ENCODE results near the gene DNAI2.
"Not testable (repeated sequence)": the region's sequence is repeated elsewhere in the genome, so short reads cannot be mapped to it uniquely, and the experiment has no call there.

DNAI2 gene

DNA sequence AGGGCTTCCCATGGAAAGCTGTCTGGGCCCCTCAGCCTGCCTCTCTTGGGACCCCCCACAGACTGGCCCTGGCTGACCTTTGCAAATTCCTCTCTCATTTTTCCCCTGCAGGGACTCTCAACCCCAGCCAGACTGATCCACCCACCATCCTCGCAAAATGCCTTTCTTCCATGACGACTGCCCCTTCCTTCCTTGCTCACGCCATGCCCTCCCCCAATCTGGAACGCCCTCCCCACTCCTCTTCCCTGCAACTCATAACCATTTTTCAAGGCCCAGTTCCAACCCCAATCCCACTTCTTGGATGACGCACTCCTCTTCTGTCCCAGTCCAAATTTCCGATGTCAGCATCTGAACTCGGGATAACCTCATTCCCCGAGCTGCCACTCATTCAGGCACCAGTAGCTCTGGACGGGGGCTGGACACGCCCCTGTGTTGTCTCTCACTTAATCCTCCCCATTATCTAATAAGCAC is 1.3 kb upstream of the DNAI2 start:
- no peak for DNase-seq

DNA sequence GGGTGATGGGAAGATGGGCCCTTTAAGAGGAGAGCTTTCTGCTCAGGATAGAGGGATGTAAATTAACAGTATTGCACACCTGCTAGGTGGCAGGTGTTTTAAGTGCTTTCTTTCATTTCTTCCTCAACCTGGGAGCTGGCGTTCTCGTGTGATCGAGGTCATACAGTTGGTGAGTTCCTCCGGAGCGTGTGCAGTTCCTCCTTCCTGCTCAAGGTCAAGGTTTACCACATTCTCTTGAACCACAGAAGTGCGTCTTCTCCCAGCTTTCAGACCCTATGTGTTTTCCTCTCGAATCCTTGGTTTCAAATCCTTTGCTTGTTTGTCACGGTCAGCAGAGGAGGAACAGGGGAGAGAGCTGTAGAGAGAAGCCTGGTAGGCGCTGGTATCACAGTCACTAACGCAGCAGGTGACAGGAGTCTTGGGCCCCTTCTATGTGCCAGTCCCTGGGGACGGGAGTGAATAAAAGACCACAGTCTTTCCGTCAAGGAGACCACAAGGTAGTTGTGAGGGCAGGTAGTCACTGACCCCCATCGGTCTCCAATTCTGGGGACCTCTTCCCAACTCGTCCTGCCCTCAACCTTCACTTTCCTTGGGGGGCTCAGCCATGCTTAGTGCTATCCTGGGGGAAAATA is 791 bp downstream of the DNAI2 start:
- DNase-seq: no peak

- DNase-seq: peak in 33 of 56 donors; percentile 21 to 77 (median 55)
Observed at GRCh38 chr17:74276051-74276476, 2.0 kb downstream of the DNAI2 start.

DNA sequence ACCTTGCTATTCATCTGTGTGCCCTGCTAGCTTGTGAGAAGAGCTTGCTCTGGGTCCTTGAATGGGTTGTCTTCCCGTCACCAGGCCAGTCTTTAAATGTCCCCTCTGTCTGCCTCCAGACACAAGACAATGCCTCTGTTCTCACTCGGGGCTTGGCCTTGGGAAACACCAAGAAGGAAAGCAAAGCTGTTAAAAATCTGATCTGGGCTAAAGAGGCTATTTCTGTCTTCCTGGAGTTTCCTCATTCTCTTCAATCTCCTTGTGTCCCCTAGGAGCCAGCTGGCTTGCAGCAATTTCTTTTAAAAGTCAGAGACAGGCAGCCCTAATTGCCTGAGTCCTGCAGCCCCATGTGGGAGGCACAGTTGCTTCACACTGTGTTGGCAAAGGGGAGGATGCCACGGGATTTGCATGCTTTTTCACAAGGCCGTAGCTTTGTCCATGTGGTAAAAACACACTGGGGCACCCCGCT is 2.5 kb downstream of the DNAI2 start:
- DNase-seq: peak in 47 of 56 donors; percentile 29 to 86 (median 63)

DNA sequence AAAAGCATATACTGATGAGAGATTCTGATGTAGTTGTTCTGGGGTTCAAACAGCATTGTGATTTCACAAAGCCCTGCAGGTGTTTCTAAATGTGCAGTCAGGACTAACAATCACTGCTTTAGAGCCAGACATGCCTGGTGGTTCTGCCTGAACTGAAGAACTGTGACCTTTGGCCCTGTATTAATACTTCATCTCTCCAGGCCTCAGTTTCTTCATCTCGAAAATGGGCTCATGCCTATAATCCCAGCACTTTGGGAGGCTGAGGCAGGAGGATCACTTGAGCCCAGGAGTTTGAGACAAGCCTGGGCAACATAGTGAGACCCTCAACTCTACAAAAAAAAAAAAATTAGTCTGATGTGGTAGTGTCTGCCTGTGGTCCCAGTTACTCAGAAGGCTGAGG is 3.9 kb downstream of the DNAI2 start:
- DNase-seq: no peak

DNA sequence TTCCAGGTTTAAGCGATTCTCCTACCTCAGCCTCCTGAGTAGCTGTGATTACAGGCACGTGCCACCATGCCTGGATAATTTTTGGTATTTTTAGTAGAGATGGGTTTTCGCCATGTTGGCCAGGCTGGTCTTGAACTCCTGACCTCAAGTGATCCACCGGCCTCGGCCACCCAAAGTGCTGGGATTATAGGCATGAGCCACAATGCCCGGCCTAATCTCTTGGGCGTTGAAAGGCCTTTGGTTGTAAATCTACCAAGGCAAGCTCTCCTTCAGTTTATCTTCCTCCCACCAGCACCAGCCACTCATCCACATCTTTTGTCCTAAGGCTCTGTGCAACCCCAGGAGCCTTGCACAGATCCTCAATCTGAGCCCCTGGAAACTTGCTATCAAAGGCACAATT is 5.6 kb downstream of the DNAI2 start:
- DNase-seq: not testable (repeated sequence)

GRCh38 chr17:74280093-74280513 is 6.1 kb downstream of the DNAI2 start:
- DNase-seq: no peak

GRCh38 chr17:74281799-74282198 is 7.8 kb downstream of the DNAI2 start:
- no peak for DNase-seq

DNA sequence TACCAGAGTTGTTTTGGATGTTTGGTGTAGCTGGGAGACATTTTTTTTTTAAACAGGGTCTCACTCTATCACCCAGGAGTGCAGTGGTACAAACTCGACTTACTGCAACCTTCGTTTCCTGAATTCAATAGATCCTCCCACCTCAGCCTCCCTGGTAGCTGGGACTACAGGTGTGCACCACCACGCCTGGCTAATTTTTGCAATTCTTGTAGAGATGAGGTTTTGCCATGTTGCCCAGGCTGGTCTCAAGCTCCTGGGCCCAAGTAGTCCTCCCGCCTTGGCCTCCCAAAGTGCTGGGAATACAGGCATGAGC is 8.2 kb downstream of the DNAI2 start:
- DNase-seq: not testable (repeated sequence)

DNA sequence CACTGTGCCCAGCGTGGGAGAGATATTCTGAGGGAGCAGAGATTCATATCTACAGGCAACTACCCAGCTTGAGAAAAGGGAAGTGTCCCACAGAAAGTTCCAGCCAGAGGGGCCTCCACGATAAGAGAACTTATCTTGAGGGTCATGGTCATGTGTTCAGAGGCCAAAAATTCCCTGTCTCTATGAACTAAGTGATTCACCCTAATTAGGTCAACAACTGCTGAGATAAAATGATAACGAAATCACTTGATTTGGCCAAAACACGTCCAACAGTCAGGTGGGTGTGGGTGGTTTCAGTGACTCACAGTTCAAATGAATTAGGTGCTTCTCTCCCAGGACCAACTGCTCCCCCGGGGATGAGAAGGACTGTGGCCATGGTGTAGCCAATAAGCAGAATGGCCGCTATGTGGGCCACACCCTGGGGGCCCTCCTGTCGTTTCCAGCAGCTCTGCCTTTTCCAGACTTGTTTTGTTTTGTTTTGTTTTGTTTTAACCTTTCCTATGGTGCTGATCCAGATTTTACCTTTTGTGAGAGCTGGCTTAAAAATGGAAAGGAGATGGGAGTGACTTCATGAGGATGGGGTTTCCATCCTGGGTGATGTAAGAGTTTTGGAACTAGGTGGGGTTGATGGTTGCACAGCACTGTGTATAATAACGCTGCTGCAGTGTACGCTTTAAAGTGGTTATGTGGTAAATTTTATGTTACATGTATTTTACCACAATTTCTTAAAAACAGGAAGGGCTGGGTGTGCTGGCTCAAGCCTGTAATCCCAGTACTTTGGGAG is 8.7 kb downstream of the DNAI2 start:
- no peak for DNase-seq

- no peak for DNase-seq
Observed at GRCh38 chr17:74283371-74283673, 9.3 kb downstream of the DNAI2 start.

DNA sequence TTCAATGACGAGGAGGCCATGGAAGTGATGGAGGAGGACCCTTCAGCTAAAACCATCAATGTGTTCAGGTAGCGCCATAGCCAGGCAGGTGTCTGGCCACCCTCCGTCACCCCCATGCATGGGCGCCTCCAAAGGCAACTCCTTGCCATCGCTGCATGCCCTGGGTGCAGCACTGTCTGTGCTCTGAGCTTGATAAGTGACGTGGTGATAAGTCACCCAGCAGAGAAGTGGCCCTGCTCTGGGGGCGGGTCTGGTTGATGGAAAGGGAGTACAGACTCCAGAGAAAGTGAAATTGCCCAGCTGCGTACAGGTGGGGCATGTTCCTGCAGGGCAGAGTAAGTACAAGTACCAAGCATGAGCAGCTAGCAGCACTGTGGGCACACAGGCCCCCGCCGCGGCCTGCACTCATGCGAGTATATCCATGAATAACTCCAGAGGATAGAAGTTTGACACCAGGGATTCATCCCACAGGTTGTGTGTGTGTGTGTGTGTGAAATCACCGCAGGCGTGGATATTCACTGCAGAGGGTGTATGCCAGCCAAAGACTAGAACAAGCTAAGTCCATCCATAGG is 13.1 kb downstream of the DNAI2 start:
- DNase-seq: no peak

DNA sequence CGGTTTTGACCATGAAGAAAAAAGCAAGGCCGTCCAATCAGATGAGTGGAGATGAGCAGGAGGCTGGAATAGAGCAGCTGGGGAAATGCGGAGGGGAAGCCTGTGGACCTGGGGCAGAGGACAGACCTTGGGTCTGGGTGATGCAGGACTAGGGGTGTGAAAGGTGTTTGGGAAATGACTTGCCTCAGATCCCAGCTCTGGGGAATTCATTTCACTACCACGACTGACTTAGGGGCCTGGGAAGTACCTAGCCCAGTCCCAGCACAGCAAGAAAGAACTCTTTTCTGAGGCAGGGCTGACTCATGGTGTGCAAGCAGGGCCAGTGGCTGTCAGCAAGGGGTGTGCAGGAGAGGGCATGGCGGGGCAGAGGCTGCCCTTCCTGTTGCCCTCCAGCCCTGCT is 14.8 kb downstream of the DNAI2 start:
- no peak for DNase-seq

DNA sequence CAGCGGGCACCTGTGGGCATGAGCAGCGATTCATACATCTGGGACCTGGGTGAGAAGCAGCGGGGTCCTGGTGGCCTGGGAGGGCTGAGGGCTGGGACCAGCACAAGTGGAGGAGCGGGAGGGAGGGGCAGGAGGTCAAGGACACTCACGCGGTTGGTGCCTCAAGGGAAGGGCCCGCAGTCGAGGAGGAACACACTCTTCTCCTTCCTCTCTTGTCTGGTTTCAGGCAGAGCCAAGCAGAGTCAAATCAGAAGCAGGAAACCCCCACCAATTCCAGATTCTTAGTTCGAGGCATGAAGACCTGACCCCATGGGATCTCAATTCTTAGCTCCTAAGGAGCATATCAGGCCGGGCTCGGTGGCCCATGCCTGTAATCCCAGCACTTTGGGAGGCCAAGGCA is 15.7 kb downstream of the DNAI2 start:
- no peak for DNase-seq

DNA sequence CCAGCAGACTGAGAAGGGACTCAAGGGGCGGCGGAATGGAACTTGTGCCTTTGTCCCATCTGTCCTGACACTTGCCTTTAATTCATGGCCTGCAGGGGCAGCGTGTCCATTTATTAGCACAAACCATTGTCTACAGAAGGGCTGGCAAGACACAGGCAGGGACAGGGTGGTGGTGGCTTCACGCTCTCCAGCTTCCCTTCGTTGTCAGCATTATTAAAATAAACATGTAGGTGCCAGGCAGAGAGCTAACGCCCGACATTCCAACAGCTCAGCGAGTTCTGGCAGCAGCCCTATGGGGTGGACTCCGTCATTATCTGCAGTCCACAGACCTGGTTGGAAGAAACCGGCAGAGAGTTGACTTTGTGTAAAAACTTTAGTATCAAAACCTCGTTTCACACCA is 16.3 kb downstream of the DNAI2 start:
- no peak for DNase-seq

DNA sequence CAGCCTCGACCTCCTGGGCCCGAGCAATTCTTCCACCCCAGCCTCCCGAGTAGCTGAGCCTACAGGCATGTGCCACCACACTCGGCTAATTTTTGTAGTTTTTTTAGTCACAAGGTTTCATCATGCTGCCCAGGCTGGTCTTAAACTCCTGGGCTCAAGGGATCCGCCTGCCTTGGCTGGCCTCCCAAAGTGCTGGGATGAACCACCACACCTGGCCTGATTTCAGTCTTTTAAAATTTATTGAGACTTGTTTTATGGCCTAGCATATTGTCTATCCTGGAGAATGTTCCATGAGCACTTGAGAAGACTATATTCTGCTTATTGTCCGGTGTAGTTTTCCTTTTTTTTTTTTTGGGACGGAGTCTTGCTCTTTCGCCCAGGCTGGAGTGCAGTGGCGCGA is 18.5 kb downstream of the DNAI2 start:
- DNase-seq: no peak

GRCh38 chr17:74295625-74296547 is 21.9 kb downstream of the DNAI2 start:
- DNase-seq: no peak

- peak in 49 of 56 donors; percentile 18 to 91 (median 60) for DNase-seq
Observed at GRCh38 chr17:74296548-74296936, 22.5 kb downstream of the DNAI2 start.

GRCh38 chr17:74297941-74298340 is 23.9 kb downstream of the DNAI2 start:
- no peak for DNase-seq

- no peak for DNase-seq
Observed at GRCh38 chr17:74298778-74299177, 24.7 kb downstream of the DNAI2 start.

DNA sequence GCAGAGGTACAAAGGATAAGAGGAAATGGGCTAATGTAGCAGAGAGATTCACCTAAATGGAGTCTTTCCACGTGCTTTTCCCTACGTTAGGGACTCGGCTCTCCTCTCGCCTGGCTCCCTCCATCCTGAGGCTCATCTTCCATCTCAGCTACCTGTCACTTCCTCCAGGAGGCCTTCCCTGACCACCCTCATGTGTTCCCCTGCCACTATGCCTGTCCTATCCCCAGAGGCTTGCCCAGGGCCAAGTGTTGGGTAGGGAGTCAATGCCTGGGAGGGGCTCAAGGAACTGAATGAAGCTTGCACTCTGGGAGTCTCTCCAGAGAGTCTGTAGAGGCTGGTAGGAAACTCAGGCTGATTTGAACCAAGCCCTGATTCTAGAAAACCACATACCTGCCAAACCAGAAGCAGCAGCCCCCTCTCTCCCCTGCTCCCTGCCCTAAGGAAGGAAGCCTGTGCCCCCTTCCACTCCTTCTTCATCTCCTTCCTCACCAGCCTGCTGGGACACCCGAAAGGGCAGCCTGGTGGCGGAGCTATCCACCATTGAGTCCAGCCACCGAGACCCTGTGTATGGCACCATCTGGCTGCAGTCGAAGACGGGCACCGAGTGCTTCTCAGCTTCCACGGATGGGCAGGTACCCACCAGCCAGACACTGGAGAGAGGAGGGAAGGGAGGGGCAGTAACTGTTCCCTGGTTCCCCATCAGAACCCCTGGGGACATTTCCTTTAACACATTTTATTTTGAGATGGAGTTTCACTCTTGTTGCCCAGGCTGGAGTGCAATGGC is 25.4 kb downstream of the DNAI2 start:
- peak in 1 of 56 donors; percentile 29 for DNase-seq
